NCI-H2107 treated with DMSO at 0.1 percent for 48 hours (cell line): ENCODE data around the gene DMAP1.
A peak's percentile ranks its signal among the peaks of the same experiment; 100 is the strongest.
"Not testable (repeated sequence)": the region's sequence is repeated elsewhere in the genome, so short reads cannot be mapped to it uniquely, and the experiment has no call there.

Source experiments
- DNase-seq: peaks from one replicate; lab custom pipeline; 2025; ENCODE audit not compliant: unreplicated experiment; lab: John Stamatoyannopoulos, UW

Gene DMAP1, protein sequence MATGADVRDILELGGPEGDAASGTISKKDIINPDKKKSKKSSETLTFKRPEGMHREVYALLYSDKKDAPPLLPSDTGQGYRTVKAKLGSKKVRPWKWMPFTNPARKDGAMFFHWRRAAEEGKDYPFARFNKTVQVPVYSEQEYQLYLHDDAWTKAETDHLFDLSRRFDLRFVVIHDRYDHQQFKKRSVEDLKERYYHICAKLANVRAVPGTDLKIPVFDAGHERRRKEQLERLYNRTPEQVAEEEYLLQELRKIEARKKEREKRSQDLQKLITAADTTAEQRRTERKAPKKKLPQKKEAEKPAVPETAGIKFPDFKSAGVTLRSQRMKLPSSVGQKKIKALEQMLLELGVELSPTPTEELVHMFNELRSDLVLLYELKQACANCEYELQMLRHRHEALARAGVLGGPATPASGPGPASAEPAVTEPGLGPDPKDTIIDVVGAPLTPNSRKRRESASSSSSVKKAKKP

DNA sequence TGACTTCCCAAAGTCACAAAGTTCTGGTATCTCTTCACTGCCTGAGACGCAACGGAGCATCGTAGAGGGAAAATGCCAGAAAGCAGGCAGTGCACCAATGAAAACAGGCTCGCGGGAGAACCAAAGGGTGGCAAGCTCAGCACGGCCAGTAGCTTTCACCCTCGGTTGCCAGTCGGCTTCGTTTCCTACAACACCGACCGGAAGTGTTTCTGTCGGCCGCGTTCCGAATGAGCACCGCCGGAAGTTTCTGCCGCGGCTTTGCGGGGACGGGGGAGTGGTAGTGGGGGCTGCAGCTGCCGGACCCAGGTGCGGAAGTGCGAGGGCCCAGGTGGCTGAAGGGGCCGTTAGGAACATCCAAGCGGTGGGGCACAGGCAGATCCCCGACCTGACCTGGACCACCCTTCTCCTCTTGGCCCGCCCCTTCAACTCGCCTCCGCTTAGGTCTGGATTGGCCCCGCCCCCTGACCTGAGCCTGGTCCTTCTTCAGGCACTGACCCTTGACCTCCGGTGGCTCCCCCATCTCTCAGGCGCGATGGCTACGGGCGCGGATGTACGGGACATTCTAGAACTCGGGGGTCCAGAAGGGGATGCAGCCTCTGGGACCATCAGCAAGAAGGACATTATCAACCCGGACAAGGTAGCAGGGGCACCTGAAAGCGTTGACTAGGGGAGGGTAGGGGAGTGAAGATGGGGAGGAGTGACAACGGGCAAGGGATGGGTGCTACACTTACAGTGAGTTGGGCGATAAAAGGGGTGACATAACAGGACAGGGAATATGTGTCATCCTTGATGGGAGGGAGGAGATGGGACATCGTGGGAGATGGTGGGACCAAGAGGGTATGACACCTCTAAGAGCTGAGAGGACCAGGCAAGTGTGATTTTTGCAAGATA lies at the start of gene DMAP1:
DMAP1 (plus strand) TSS at position 250 of the 891 bp plus-strand sequence; CDS start at position 533, 283 bp downstream.
- DNase-seq: peak; percentile 89

DNA sequence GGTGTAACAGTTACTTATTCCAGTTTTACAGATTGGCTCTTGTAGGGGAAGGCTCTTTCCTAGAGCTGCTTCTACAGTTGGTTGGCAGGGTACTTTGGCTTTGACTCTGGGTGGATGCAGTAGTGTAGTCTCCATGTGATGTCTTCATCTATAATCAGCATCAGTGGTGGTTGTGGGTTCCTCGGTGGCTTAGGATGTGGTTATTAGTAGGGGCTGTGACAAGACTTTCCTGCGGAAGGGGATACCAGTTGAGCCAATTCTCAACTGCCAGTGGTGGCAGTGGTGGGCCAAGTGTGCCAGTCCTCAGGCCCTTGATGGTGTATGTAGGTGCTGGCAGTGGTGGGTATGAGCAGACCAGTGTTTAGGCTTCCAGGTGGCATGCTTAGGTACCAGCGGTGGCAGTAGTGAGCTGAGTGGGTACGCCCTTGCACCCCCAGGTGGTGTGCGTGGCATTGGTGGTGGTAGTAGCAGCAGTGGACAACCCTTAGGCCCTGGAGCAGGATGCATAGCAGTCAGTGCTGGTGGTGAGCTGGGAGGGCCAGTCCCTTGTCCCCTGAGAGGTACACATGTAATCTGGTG lies 44.7 kb upstream of the DMAP1 start:
- no peak for DNase-seq

DNA sequence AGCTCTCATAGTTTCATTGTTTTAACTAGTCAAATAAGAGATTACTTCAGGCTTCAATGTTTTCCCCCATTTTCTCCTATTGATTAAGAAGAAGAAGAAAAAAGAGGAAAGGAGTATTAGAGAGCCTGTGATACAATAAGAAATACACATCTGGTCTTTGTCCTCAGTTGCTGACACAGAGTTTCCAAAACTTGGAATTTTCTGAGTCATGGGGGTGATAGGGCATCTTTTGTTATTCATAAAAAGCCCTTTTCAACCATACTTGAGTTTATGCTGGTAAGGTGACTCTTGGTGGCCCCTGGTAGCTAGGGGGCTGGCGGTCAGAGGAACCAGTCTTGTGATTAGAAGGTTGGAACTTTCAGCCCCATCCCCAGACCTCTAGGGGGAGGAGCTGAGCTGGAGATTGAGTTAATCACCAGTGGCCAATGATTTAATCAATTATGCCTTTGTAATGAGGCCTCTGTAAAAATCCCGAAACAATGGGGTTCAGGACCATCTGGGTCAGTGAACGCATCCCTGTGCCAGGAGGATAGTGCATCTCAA lies 42.9 kb upstream of the DMAP1 start:
- DNase-seq: no peak

DNA sequence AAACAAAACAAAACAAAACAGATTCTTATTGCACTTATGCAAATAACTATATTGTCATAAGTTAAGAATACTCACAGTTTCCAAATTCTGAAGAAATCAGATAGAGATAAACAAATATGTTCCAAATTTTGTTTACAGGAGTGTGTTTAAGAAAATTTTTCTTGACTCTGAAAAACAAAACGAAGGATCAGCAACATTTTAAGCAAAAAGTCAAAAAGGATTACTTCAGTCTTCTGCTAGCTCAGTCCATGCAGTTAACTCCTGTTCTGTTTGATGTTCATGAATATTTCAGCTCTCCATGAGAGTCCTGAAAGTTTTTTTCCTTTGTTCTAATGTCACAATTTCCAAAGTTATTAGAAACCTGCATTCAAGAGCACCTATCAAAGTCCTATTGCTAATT lies 38.6 kb upstream of the DMAP1 start:
- no peak for DNase-seq

DNA sequence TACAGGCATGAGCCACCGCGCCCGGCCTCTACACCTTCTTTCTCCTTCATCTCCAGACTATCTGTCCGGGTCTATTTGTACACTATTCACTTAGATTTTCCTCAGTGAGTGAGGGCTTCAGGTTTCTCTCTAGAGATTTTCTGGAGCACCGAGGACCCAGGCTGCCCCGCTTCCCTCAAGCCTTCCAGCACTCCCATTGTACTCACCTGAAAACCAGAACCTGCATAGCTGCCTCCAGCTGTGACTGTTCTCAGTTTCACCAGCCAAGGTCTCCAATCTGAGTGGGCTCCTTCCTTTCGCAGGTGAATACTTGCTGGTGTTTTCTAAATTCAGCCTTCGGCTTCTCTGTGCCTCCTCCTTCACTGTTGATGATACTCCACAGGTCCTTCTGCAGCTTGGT lies 12.9 kb upstream of the DMAP1 start:
- DNase-seq: peak; percentile 14

DNA sequence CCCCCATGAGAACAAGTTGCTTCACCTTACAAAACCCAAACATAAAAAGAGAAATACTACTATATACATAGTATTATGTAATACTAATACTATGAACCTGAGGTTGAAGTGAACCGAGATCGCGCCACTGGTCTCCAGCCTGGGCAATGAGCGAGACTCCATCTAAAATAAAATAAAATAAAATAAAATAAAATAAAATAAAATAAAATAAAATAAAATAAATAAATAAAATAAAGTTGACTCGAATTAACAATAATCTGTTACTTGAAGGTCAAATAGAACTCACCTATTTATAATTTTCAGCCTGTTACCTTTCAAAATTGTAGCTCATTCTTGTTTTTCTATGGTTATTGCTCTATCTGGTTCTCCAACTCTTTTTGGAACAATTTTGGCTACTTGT lies 6.7 kb upstream of the DMAP1 start:
- DNase-seq: not testable (repeated sequence)

DNA sequence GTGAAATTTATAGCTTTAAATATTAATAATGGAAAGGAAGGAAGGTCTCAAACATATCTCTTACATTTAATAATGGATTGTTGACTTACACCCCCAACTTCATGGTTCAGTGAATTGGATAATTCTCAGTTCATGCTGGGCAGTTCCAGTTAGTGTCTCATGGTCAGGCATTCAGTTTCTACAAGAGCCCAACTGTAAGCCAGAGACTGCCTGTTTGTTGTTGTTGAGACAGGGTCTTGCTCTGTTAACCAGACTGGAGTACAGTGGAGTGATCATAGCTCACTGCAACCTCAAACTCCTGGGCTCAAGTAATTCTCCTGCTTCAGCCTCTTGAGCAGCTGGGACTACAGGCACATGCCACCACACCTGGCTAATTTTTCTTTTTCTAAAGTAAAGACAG lies 5.0 kb upstream of the DMAP1 start:
- no peak for DNase-seq

DNA sequence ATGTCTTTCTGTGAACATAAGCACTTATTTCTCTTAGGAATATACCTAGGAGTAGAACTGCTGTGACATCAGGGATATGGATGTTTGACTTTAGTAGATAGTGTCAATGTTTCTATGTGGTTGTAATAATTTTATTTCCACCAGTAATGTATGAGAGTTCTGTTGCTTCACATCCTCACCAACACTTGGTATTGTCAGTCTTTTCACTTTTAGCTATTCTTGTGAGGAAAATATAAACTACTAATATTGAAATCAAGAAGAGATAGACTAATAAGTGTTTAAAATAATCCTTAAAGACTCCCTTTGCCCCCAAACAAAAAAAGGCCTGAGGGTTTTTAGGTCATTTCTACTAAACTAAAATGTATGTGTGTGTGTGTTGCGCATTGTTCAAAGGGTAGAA lies 2.7 kb upstream of the DMAP1 start:
- no peak for DNase-seq

DNA sequence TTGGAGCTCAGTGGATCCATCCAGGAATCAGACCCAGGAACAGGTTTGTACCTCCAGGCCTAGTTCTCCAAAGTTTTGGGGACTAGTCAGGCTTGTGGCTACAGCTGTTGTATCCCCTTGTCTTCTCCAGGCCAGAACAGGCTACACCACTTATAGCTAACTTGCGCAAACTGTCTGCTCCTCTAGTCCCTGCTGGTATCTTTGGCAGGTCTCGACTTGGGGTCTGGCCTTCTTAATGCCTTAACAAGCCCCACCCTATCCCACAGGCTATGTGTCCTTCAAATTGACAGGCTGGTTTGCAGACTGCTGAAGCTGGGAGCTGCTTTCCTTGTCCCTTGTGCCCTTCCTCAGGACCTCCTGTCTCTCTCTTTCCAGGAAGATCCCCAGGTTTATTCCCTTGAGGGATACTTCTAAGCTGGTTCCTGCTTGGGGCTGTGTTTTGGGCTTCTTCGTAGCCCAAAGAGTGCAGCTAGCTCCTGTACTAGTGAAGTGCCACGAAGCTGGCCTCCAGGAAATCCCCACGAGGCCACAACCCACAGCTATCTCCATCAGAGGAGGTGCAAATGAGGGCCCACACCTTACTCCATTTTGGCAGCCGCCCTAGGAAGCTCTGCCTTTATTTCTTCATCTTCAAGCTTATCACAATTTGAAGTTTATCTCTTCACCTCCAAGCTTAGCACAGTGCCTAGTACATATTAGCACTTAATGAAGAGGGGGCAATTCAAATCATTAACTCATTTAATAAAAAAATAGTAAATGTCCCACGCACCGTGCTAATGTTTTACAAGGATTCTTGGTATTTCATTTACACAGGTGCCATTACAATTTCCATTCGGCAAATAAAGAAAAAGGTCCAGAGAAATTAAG lies 683 bp upstream of the DMAP1 start:
- DNase-seq: no peak

DNA sequence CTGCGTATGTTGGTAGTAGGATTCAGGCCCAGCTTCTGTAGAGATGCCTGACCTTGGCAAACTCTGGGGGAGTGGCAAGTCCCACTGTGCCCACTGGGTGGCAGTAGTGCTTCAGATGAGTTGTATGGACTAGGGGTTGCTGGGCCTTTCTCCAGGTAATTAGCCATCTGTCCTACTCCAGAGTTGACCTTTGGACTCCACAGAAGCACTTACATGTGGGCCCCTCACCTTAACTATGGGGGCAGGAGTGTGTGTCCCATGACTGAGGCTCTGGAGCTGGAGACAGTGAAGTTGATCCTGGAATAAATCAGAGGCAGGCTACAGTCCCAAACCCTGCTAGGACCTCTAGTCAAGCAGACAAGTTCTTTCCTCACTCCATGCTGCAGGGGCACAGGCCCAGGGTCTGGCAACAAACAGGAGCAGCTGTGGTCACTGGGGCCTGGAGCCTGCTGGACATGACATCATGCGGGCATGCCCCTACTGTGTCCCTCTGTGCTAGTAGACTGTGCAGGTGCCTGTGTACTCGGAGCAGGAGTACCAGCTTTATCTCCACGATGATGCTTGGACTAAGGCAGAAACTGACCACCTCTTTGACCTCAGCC lies 4.6 kb downstream of the DMAP1 start:
- DNase-seq: peak; percentile 63

DNA sequence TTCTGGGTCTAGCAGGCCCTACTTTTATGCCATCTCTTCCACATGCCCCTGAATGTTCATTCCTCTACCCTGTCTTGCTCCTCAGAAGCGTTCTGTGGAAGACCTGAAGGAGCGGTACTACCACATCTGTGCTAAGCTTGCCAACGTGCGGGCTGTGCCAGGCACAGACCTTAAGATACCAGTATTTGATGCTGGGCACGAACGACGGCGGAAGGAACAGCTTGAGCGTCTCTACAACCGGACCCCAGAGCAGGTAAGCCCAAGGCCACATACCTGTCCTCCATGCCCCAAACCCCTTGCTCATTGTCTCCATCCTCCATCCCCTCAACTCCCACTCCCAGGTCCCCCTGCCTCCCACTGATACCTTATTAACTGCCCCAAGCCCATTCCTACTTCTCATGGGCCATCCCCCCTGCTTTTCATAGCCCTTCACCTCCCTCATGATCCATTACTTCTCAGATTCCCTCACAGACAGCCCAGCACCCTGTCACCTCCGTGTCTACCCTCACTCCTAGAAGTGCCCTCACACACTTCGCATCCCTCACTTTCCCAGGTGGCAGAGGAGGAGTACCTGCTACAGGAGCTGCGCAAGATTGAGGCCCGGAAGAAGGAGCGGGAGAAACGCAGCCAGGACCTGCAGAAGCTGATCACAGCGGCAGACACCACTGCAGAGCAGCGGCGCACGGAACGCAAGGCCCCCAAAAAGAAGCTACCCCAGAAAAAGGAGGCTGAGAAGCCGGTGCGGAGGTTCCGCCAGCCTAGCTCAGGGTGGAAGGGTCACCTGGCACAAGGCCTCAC lies 5.4 kb downstream of the DMAP1 start:
- no peak for DNase-seq

DNA sequence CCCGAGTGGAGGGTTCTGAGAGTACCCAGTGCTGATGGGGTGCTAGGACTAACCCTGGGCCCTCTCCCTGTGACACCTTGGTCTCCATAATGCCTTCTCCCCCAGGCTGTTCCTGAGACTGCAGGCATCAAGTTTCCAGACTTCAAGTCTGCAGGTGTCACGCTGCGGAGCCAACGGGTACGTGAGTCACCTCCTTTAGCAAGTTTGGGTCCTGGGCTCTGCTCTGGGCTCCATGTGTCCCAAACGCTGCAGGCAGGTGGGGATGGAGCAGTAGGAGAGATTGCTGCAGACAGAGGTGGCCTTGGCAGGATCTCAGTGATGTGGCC lies 6.0 kb downstream of the DMAP1 start:
- DNase-seq: no peak

DNA sequence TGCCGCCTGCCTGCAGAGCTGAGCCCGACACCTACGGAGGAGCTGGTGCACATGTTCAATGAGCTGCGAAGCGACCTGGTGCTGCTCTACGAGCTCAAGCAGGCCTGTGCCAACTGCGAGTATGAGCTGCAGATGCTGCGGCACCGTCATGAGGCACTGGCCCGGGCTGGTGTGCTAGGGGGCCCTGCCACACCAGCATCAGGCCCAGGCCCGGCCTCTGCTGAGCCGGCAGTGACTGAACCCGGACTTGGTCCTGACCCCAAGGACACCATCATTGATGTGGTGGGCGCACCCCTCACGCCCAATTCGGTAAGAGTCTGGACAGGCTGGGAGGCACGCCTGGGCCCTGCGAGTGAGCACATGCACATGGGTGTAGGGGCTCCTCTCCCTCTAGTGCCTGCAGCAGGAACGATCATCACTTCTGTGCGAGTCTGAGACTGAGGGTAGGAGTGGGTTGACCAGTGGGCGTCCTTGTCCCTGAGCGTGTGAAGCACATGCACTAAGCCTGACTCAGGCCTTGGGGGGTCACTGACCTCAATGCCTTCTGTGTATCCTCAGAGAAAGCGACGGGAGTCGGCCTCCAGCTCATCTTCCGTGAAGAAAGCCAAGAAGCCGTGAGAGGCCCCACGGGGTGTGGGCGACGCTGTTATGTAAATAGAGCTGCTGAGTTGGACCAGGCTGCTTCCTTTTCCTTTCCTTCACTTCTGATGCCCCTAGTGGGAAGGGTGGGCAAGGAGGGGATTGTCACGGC lies 6.9 kb downstream of the DMAP1 start:
- DNase-seq: no peak

DNA sequence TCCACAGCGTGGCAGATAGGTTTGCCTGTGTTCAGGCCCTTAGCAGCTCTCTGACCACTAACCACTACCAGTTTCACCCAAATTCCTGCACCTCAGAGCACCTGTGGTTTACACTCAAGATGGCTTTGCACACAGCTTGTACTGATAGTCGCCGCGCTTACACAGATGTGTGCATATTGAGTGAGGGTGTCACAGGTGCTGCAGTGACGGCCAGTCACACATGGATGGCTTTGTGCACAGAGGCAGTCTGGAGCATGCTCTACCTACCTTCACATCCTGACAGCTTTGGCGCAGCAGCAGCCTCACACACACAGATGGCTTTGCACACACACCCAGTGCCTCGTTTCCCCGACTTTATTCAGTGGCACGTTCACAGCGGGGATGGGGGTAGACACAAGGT lies 7.5 kb downstream of the DMAP1 start:
- no peak for DNase-seq

DNA sequence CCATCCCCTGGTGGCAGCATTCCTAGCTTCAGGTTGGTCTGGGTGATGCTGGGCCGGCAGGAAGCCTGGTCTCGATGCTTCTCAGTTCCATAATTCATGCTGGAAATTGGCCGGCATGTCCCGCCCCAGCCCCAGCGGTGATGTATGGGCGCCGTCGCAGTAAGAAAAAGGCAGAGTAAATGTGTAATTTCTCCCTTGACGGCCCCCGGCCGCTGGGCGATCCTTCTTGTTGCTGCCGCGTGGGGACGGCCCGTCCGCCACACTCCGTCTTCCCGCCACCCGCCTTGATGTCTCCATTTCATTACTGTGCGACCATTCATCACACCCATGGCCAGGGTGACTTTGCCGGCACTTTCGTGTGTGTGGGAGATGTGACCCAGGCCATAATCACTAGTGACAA lies 8.5 kb downstream of the DMAP1 start:
- DNase-seq: no peak

DNA sequence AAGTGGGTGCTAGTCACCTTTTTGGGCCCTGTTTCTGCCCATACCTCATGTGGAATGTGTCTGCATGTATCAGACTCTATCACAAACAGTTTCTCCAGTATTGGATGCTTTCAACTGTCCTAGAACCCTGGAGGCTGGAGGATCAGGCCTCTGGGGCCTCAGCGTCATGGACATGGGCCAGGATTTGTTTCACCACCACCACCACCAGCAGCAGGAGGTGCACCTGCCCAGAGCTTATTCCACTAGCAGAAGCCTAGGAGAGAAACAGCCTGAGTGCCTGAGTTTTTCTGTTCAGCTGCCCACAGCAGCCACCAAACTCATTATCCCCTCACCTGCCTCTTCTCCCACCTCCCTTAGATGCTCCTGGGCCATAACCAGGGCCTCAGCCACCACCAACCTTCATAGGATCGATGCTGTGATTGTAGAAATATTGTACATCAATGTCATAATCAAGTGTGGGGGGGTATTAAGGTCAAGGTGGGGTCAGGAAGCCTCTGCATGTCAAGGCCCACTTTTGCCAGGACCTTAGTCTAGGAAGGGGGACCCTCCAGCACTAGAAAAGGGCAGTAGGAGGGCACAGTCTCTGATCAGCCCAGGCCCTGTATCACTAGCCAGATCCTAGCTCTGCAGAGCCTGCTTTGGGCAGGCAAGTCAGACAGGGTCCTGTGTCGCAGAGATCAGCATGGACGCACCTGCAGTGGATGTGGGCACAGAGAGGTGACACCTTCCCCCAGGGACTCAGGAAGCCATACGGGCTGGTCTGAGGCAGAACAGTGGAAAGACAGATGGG lies 9.3 kb downstream of the DMAP1 start:
- peak; percentile 37 for DNase-seq

DNA sequence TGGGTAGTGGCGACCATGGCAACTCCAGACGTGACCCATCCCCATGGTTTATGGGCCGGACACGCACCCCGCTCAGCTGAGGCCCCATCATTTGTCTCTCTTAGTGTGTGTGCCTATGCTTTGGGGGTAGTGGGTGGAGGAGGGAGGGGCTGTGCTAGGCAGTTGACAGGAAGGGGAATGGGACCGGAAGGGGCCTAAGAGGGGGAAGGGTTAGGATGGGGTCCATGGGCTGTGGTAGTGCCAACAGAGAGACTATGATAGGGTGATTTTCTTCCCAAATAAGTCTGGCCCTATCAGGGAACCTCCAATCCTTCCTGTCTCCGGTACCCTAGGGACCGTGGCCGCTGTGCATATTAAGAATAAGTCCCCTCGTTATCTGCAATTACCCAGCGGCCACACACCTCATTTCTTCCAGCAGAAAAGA lies 9.9 kb downstream of the DMAP1 start:
- DNase-seq: no peak

DNA sequence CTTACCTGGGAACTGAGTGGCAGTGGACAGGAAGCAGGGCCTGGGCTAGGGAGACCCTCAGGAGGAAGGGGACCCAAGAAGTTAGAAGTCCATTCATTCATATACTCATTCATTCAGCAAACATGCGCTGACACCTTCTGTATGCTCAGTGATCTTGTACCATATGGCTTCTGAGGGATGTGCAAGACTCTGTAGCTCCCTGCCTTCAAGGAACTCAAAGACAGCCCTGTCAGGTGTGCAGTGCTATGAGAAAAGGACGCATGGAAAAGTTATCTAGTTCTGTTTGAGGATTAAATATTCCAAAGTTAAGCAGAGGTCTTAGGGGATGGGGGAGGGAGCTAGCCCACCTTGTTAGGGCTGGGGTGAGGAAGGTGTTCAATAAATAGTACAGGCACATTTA lies 12.5 kb downstream of the DMAP1 start:
- DNase-seq: no peak
